Esophagus squamous epithelium (tissue), 4 donors: ENCODE results near the gene SEMA7A.

Experiments used
- POLR2A ChIP-seq, 4 donors: fragments of 450-650 bp; IDR thresholded peaks; one replicate each; pipeline ENCODE4 v1.6.1; 2017; ENCODE audit warnings: antibody characterized with exemption in 4 of 4, mild to moderate bottlenecking in 4 of 4, moderate library complexity in 3 of 4
- TF ChIP-seq, protein P1 (sequence below), 6 experiments: fragments of 450-650 bp in 4 of 6; fragments of 200-600 bp in 2 of 6; sonication (generic) in 2 of 6; IDR thresholded peaks; one replicate each; pipeline ENCODE4 v1.5.1; 2016 to 2019; ENCODE audit warnings: antibody characterized with exemption in 6 of 6, mild to moderate bottlenecking in 4 of 6, moderate library complexity in 4 of 6

DNA sequence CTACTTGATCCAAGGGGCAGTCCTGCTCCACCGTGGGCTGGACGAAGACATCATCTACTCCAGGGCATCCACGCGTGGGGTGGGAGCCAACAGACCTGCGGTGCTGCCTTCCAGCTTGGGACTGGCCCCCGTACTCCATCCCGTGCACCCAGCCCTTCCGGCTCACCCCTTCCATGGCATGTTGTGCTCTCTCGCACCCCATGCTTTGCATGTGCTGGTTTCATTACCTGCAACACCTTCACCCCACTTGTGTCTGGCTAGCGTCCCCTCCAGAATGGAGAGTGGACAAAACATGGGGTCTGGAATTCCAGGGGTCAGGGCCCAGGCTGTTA is 30.2 kb downstream of the SEMA7A start:
- TF ChIP-seq POLR2A (IDR thresholded peaks at IDR 0.05) = no peak
- TF ChIP-seq, protein P1, sequence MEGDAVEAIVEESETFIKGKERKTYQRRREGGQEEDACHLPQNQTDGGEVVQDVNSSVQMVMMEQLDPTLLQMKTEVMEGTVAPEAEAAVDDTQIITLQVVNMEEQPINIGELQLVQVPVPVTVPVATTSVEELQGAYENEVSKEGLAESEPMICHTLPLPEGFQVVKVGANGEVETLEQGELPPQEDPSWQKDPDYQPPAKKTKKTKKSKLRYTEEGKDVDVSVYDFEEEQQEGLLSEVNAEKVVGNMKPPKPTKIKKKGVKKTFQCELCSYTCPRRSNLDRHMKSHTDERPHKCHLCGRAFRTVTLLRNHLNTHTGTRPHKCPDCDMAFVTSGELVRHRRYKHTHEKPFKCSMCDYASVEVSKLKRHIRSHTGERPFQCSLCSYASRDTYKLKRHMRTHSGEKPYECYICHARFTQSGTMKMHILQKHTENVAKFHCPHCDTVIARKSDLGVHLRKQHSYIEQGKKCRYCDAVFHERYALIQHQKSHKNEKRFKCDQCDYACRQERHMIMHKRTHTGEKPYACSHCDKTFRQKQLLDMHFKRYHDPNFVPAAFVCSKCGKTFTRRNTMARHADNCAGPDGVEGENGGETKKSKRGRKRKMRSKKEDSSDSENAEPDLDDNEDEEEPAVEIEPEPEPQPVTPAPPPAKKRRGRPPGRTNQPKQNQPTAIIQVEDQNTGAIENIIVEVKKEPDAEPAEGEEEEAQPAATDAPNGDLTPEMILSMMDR (IDR thresholded peaks at IDR 0.05) = no peak
